Activated T-cell treated with anti-CD3 and anti-CD28 coated beads, Interleukin-2, amount 50 U/mL, for 72 hours (primary cell): ENCODE results near the gene PPP2R5E. TPM values are rescaled to one million over a fixed set of nuclear protein-coding genes. Genes with fewer than 3 reads are reported as not detected.

Source experiments
- ATAC-seq, 2 donors: fragments of 150-1000 bp; cut with Tn5 transposase; replicated peaks in 1 of 2; 2 replicates each; pipeline ENCODE4 v1.10.0; 2021; ENCODE audit warnings: moderate library complexity in 2 of 2, mild to moderate bottlenecking in 1 of 2
- DNase-seq, 2 donors: peaks; one replicate each; pipeline ENCODE4 v3.0.0; 2021 to 2022; ENCODE audit warnings: mixed read lengths in 1 of 2
- H3K27ac Mint-ChIP-seq: one replicate; pipeline ENCODE4 v1.8.0; 2022; ENCODE audit warnings: mild to moderate bottlenecking, moderate library complexity, mixed read lengths
- H3K27me3 Mint-ChIP-seq: one replicate; pipeline ENCODE4 v1.8.0; 2022; ENCODE audit warnings: low read depth, mixed read lengths
- H3K36me3 Mint-ChIP-seq, 2 donors: one replicate each; pipeline ENCODE4 v1.8.0; 2022; ENCODE audit warnings: mixed read lengths in 2 of 2, mild to moderate bottlenecking in 1 of 2; ENCODE audit not compliant: insufficient read depth in 2 of 2
- H3K4me1 Mint-ChIP-seq: one replicate; pipeline ENCODE4 v1.8.0; 2022; ENCODE audit warnings: low read depth, mixed read lengths
- H3K4me3 Mint-ChIP-seq, 2 donors: one replicate each; pipeline ENCODE4 v1.8.0; 2022; ENCODE audit warnings: mild to moderate bottlenecking in 2 of 2, mixed read lengths in 2 of 2, moderate library complexity in 2 of 2
- H3K9me3 Mint-ChIP-seq, 2 donors: one replicate each; pipeline ENCODE4 v1.8.0; 2022; ENCODE audit warnings: mixed read lengths in 2 of 2
- total RNA-seq, 2 donors: library from RNA; stranded (reverse); gene quantifications; one replicate each; pipeline ENCODE4 v1.2.3, GENCODE V29; 2022

PPP2R5E gene
- total RNA-seq, 2 donors from 2014 or later = 40.6 to 44.9 TPM

- DNase-seq = no peak
- H3K27ac Mint-ChIP-seq = no peak overlapping the region
- no peaks in the 10 kb centered on the region for H3K9me3 Mint-ChIP-seq
- H3K4me3 Mint-ChIP-seq = peak overlapping the region in 1 of 2 donors; percentile 63
- H3K4me1 Mint-ChIP-seq = peaks cover 44% of the 10 kb centered on the region
- H3K36me3 Mint-ChIP-seq = no peaks in the 10 kb centered on the region
- H3K27me3 Mint-ChIP-seq = no peaks in the 10 kb centered on the region
- no peak for ATAC-seq
Observed at GRCh38 chr14:63477556-63477955, 65.6 kb downstream of the PPP2R5E start.

GRCh38 chr14:63475761-63476160, 67.4 kb downstream of the PPP2R5E start:
- ATAC-seq = no peak
- Mint-ChIP-seq H3K36me3 (no peaks in the 10 kb centered on the region), H3K4me1 (peaks cover 57% of the 10 kb centered on the region), H3K9me3 (no peaks in the 10 kb centered on the region), H3K4me3 (no peak overlapping the region), H3K27ac (no peak overlapping the region), H3K27me3 (no peaks in the 10 kb centered on the region)
- DNase-seq = no peak

DNA sequence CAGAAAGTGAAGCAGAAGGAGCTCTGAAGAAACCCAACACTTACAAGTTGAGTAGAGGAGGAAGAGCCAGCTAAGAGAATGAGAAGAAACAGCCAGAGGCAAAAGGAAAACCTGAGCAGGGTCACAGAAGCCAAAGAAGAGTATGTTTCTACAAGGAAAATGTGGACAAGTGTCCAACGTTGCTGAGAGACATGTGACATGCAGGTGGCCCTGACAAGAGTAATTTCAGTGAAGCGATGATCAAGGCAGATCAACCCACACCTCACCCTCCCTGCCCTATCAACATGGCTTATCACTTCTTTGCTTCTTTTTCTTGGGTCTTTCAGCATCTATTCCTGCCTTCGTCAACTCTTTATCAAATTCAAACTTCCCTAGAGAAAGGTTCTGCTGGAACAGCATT, 68.3 kb downstream of the PPP2R5E start:
- no peaks in the 10 kb centered on the region for H3K9me3 Mint-ChIP-seq
- no peak overlapping the region for H3K4me3 Mint-ChIP-seq

DNA sequence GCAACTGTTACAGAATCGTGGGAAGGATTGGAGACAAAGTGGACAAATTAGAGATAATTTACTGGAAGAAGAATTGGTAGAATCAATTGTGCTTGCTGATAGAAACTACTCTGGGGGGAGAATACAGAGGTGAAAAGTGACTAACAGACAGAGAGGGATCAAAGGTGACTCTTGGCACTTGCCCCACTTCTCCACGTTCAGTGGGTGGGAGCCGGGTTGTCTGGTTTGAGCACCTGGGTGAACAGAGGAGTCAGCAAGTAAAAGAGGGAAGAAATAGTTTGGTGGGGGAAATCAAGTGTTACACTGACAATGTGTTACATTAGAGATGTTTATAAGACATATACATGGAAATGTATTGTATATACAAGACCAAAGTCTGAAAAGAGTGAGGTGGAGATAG, 69.1 kb downstream of the PPP2R5E start:
- H3K27ac Mint-ChIP-seq = no peak overlapping the region
- peak in 1 of 2 donors; percentile 12 for DNase-seq
- no peaks in the 10 kb centered on the region for H3K36me3 Mint-ChIP-seq
- peaks cover 58% of the 10 kb centered on the region for H3K4me1 Mint-ChIP-seq
- no peaks in the 10 kb centered on the region for H3K9me3 Mint-ChIP-seq
- no peaks in the 10 kb centered on the region for H3K27me3 Mint-ChIP-seq
- H3K4me3 Mint-ChIP-seq = no peak overlapping the region
- no peak for ATAC-seq

More for the DNA sequence above, 68.3 kb downstream of the PPP2R5E start:
- Mint-ChIP-seq H3K27me3 (no peaks in the 10 kb centered on the region), H3K4me1 (peaks cover 60% of the 10 kb centered on the region), H3K27ac (no peak overlapping the region), H3K36me3 (no peaks in the 10 kb centered on the region)
- ATAC-seq = no peak
- no peak for DNase-seq

GRCh38 chr14:63472986-63473788, 70.0 kb downstream of the PPP2R5E start:
- Mint-ChIP-seq H3K4me3 (no peak overlapping the region), H3K9me3 (no peaks in the 10 kb centered on the region), H3K27ac (no peak overlapping the region), H3K36me3 (no peaks in the 10 kb centered on the region), H3K27me3 (no peaks in the 10 kb centered on the region), H3K4me1 (peaks cover 58% of the 10 kb centered on the region)
- DNase-seq (no peak), ATAC-seq (no peak)

GRCh38 chr14:63470962-63471793, 72.0 kb downstream of the PPP2R5E start:
- H3K4me3 Mint-ChIP-seq = peak overlapping the region; percentile 45 to 67
- no peak for DNase-seq
- H3K9me3 Mint-ChIP-seq = no peaks in the 10 kb centered on the region
- no peaks in the 10 kb centered on the region for H3K27me3 Mint-ChIP-seq
- peaks cover 49% of the 10 kb centered on the region for H3K4me1 Mint-ChIP-seq
- peak; percentile 90 to 94 for ATAC-seq
- no peaks in the 10 kb centered on the region for H3K36me3 Mint-ChIP-seq
- H3K27ac Mint-ChIP-seq = peak overlapping the region; percentile 56

- peak; percentile 59 to 66 for ATAC-seq
- Mint-ChIP-seq H3K4me3 (peak overlapping the region in 1 of 2 donors; percentile 3), H3K36me3 (peaks cover 0 to 2% of the 10 kb centered on the region in 2 donors), H3K27me3 (no peaks in the 10 kb centered on the region), H3K4me1 (peaks cover 44% of the 10 kb centered on the region), H3K9me3 (no peaks in the 10 kb centered on the region), H3K27ac (no peak overlapping the region)
- DNase-seq = no peak
Observed at GRCh38 chr14:63468294-63468693, 74.9 kb downstream of the PPP2R5E start.

GRCh38 chr14:63467440-63468072, 75.6 kb downstream of the PPP2R5E start:
- Mint-ChIP-seq H3K36me3 (peaks cover 0 to 2% of the 10 kb centered on the region in 2 donors), H3K27me3 (no peaks in the 10 kb centered on the region), H3K4me1 (peaks cover 44% of the 10 kb centered on the region), H3K4me3 (no peak overlapping the region), H3K27ac (no peak overlapping the region), H3K9me3 (no peaks in the 10 kb centered on the region)
- no peak for DNase-seq
- no peak for ATAC-seq

GRCh38 chr14:63465347-63465746, 77.8 kb downstream of the PPP2R5E start:
- ATAC-seq (no peak), DNase-seq (no peak)
- peaks cover 0 to 2% of the 10 kb centered on the region in 2 donors for H3K36me3 Mint-ChIP-seq
- no peaks in the 10 kb centered on the region for H3K9me3 Mint-ChIP-seq
- H3K4me3 Mint-ChIP-seq = no peak overlapping the region
- H3K4me1 Mint-ChIP-seq = peaks cover 32% of the 10 kb centered on the region
- H3K27ac Mint-ChIP-seq = no peak overlapping the region
- no peaks in the 10 kb centered on the region for H3K27me3 Mint-ChIP-seq

GRCh38 chr14:63460680-63461369, 82.4 kb downstream of the PPP2R5E start:
- Mint-ChIP-seq H3K9me3 (no peaks in the 10 kb centered on the region), H3K4me3 (no peak overlapping the region), H3K27ac (no peak overlapping the region), H3K4me1 (peaks cover 5% of the 10 kb centered on the region), H3K27me3 (no peaks in the 10 kb centered on the region), H3K36me3 (peaks cover 0 to 2% of the 10 kb centered on the region in 2 donors)
- ATAC-seq (no peak), DNase-seq (no peak)

- Mint-ChIP-seq H3K4me3 (no peak overlapping the region), H3K4me1 (peaks cover 5% of the 10 kb centered on the region), H3K27me3 (no peaks in the 10 kb centered on the region), H3K9me3 (no peaks in the 10 kb centered on the region), H3K27ac (no peak overlapping the region), H3K36me3 (peaks cover 0 to 2% of the 10 kb centered on the region in 2 donors)
- ATAC-seq (no peak), DNase-seq (no peak)
Observed at GRCh38 chr14:63459738-63460137, 83.4 kb downstream of the PPP2R5E start.

DNA sequence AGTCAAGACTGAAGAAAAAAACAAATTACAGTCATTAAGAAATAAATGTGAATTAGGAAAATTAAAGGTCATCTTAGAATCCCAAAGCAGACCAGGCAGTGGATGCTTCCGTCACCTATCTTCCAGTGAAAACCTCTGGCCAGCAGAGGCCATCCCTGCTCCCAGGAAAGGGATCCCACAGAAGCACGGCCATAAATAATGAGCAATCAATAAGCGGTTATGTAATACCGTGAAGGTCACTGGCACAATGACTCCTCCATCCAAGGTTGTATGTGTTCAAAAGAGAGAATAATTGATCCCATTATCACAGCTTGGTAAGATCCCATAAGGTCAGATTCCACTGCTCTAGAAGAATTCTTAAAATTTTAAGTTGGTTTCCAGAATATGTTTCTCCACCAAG, 85.7 kb downstream of the PPP2R5E start:
- Mint-ChIP-seq H3K4me1 (peaks cover 11% of the 10 kb centered on the region), H3K9me3 (no peaks in the 10 kb centered on the region), H3K27ac (no peak overlapping the region), H3K27me3 (no peaks in the 10 kb centered on the region), H3K4me3 (no peak overlapping the region), H3K36me3 (no peaks in the 10 kb centered on the region)
- no peak for ATAC-seq
- DNase-seq = no peak
